GM19239 (cell line): ENCODE data around the gene PPP1R12B.
"Not testable (repeated sequence)": the region's sequence is repeated elsewhere in the genome, so short reads cannot be mapped to it uniquely, and the experiment has no call there.

ENCODE experiments used
- DNase-seq: peaks from one replicate; pipeline ENCODE4 v3.0.0; 2011; ENCODE audit warnings: low spot score; ENCODE audit not compliant: insufficient read length
- FAIRE-seq: peaks from 2 replicates; lab custom pipeline; 2011; peaks lifted over from hg19 to GRCh38; lab: Jason Lieb, UNC

The PPP1R12B gene

GRCh38 chr1:202569393-202570322 is 221.2 kb downstream of the PPP1R12B start:
- FAIRE-seq (no peak), DNase-seq (no peak)

- DNase-seq: peak; percentile 43
- FAIRE-seq: peak; percentile 89
Observed at GRCh38 chr1:202571719-202572339, 223.3 kb downstream of the PPP1R12B start.

- DNase-seq (no peak), FAIRE-seq (no peak)
Observed at GRCh38 chr1:202572867-202573266, 224.4 kb downstream of the PPP1R12B start.

GRCh38 chr1:202575918-202576653 is 227.6 kb downstream of the PPP1R12B start:
- DNase-seq (no peak), FAIRE-seq (no peak)

- DNase-seq (no peak), FAIRE-seq (no peak)
Observed at GRCh38 chr1:202576816-202577215, 228.3 kb downstream of the PPP1R12B start.

GRCh38 chr1:202577381-202577780 is 228.9 kb downstream of the PPP1R12B start:
- DNase-seq (no peak), FAIRE-seq (no peak)

- DNase-seq (no peak), FAIRE-seq (no peak)
Observed at GRCh38 chr1:202578001-202578504, 229.6 kb downstream of the PPP1R12B start.

GRCh38 chr1:202578565-202578964 is 230.1 kb downstream of the PPP1R12B start:
- DNase-seq: no peak
- no peak for FAIRE-seq

- no peak for FAIRE-seq
Observed at GRCh38 chr1:202579806-202580205, 231.3 kb downstream of the PPP1R12B start.

GRCh38 chr1:202580619-202581018 is 232.1 kb downstream of the PPP1R12B start:
- DNase-seq (no peak), FAIRE-seq (no peak)

More at GRCh38 chr1:202579806-202580205, 231.3 kb downstream of the PPP1R12B start:
- DNase-seq: no peak

GRCh38 chr1:202582350-202582749 is 233.9 kb downstream of the PPP1R12B start:
- not testable (repeated sequence) for DNase-seq, FAIRE-seq

GRCh38 chr1:202584707-202585589 is 236.4 kb downstream of the PPP1R12B start:
- DNase-seq (no peak), FAIRE-seq (no peak)

GRCh38 chr1:202585590-202585933 is 237.1 kb downstream of the PPP1R12B start:
- DNase-seq (no peak), FAIRE-seq (no peak)

- peak; percentile 28 for DNase-seq
- FAIRE-seq: peak; percentile 33
Observed at GRCh38 chr1:202586018-202586821, 237.7 kb downstream of the PPP1R12B start.

- DNase-seq (no peak), FAIRE-seq (no peak)
Observed at GRCh38 chr1:202586871-202587270, 238.4 kb downstream of the PPP1R12B start.

- FAIRE-seq (no peak), DNase-seq (no peak)
Observed at GRCh38 chr1:202587859-202588485, 239.5 kb downstream of the PPP1R12B start.

- FAIRE-seq (no peak), DNase-seq (no peak)
Observed at GRCh38 chr1:202588503-202589189, 240.1 kb downstream of the PPP1R12B start.
